Ovary (tissue), 10 donors: Measurements from ENCODE around the gene ZNF677. TPM values are rescaled to one million over a fixed set of nuclear protein-coding genes. Genes with fewer than 3 reads are reported as not detected.
"Not testable (repeated sequence)": the region's sequence is repeated elsewhere in the genome, so short reads cannot be mapped to it uniquely, and the experiment has no call there.

Source experiments
- DNase-seq, 5 donors: peaks; one replicate each; pipeline ENCODE4 v3.0.0-alpha.2; 2019 to 2020
- H3K27ac ChIP-seq, 2 donors: fragments of 200-600 bp; one replicate each; pipeline versions ENCODE4 v1.5.1 to v1.8.0; 2019 to 2022
- H3K27me3 ChIP-seq: fragments of 200-600 bp; one replicate; pipeline ENCODE4 v1.8.0; 2022
- H3K36me3 ChIP-seq: fragments of 200-600 bp; sonication (generic); one replicate; pipeline ENCODE4 v1.5.1; 2019
- H3K4me1 ChIP-seq: one replicate; pipeline ENCODE4 v1.8.1; 2013; ENCODE audit warnings: mild to moderate bottlenecking, moderate library complexity; ENCODE audit not compliant: insufficient read depth
- H3K4me3 ChIP-seq: fragments of 200-600 bp; sonication (generic); one replicate; pipeline ENCODE4 v1.5.1; 2017
- H3K9me3 ChIP-seq, 2 donors: fragments of 200-600 bp in 1 of 2; sonication (generic) in 1 of 2; one replicate each; pipeline versions ENCODE4 v1.5.1 to v1.8.1; 2013 to 2019; ENCODE audit warnings: mild to moderate bottlenecking in 1 of 2, moderate library complexity in 1 of 2
- CTCF ChIP-seq, 3 donors: fragments of 450-650 bp in 2 of 3; fragments of 200-600 bp in 1 of 3; IDR thresholded peaks; one replicate each; pipeline versions ENCODE4 v1.5.1 to v1.8.0; 2016 to 2022; ENCODE audit warnings: antibody characterized with exemption in 3 of 3, mild to moderate bottlenecking in 1 of 3
- EP300 ChIP-seq: sonication (generic); formaldehyde crosslinking; IDR thresholded peaks from one replicate; pipeline ENCODE4 v1.6.1; 2017; ENCODE audit warnings: antibody characterized with exemption
- POLR2A ChIP-seq: fragments of 450-650 bp; IDR thresholded peaks from one replicate; pipeline ENCODE4 v1.6.1; 2017; ENCODE audit warnings: antibody characterized with exemption, mild to moderate bottlenecking, moderate library complexity
- WGBS, 3 donors: extraction: QIAGEN DNeasy Blood & Tissue Kit in 1 of 3; methylation state at CpG; one replicate each; pipeline versions ENCODE4 v1.1.5 to v1.1.7; 2013 to 2017; 5-methylcytosine and 5-hydroxymethylcytosine counted together
- intact Hi-C, 4 donors: fragments of 100-400 bp; cut with DNase I; formaldehyde crosslinking; loops; one replicate each; pipeline versions ENCODE4 v1.11.0 to v1.15.1; 2022 to 2023
- long read RNA-seq, 3 donors: library from polyadenylated mRNA in 2 of 3; unstranded in 2 of 3; transcript quantifications; one replicate each; pipeline ENCODE4 v2.0.0 and lab custom pipeline, GENCODE V29; 2021 to 2026
- polyA plus RNA-seq, 2 donors: library from polyadenylated mRNA; stranded (reverse); fragments of 200-250 nt in 1 of 2; fragments of 350-450 nt in 1 of 2; fragmentation: Illumina TruSeq in 1 of 2; extraction: RNeasy Lipid Tissue Mini Kit (QIAGEN cat#74804) in 1 of 2; gene quantifications; one replicate each; pipeline ENCODE4 v1.2.3, GENCODE V29; 2013 to 2014
- total RNA-seq, 7 donors: library from RNA; depleted of rRNA in 2 of 7; stranded (reverse); fragments of >200 nt in 2 of 7; fragmentation: NEBNext Ultra II Directional in 3 of 7; extraction: Animal tissue kit (Norgen Biotek cat#: 25700) in 3 of 7; gene quantifications; one replicate each; pipeline versions ENCODE4 v1.1.0 to v1.2.4, GENCODE V29; 2016 to 2023
- donor health status: DM: no; HTN: no; CAD: no; lungs with moderate emphysema.
- donor health status: DM: no; HTN: no; CAD: no.
- donor health status: Bipolar disorder and iron deficiency.
- donor health status: DM: yes; HTN: yes; CAD: no.
- donor health status: DM: no; HTN: no; CAD: no.
- donor health status: DM: yes; HTN: yes; CAD: no.

ZNF677 gene
- total RNA-seq: 10 to 100 TPM; 19.4 to 31.3 (median 28.8) TPM
- 10 to 100 TPM; 19.1 to 23.7 TPM for polyA plus RNA-seq
- long read RNA-seq, donor 1, transcript ZNF677-211 (4 exons, 719 nt): major isoform, 11 of 30 reads
- long read RNA-seq, donor 1, partial matches to known transcripts: 3 of 30 reads
- long read RNA-seq, donor 1, other reads (novel, unspliced or antisense): 4 of 30 reads
- long read RNA-seq, donor 2, transcript ZNF677-209 (1 exons, 3,207 nt): major isoform, 18 of 25 reads
- long read RNA-seq, donor 2, partial matches to known transcripts: 0 of 25 reads
- long read RNA-seq, donor 2, other reads (novel, unspliced or antisense): 0 of 25 reads
- long read RNA-seq, donor 3, transcript ZNF677-206 (5 exons, 3,497 nt): major isoform, 6 of 20 reads
- long read RNA-seq, donor 3, partial matches to known transcripts: 1 of 20 reads
- long read RNA-seq, donor 3, other reads (novel, unspliced or antisense): 6 of 20 reads

- H3K4me3 ChIP-seq: peak within 1 kb of the TSS; percentile 58
- 1 to 2% (median 1%) methylated on average over 61 to 72 of the region's 72 CpGs for WGBS, 3 donors
- peaks cover 3% of the 10 kb centered on the region for H3K4me1 ChIP-seq
- peak; percentile 92 to 96 (median 94) for DNase-seq
- H3K27me3 ChIP-seq: no peaks in the 10 kb centered on the region
- H3K9me3 ChIP-seq: peaks cover 0 to 18% of the 10 kb centered on the region in 2 donors
- TF ChIP-seq EP300 (no peak), POLR2A (peak; percentile 47)
- H3K36me3 ChIP-seq: no peaks in the 10 kb centered on the region
- peak within 1 kb of the TSS; percentile 16 to 78 for H3K27ac ChIP-seq
- intact Hi-C loops: loop anchor here in 1 of 4 donors (5.0 kb wide), 1 partner anchor 98 kb away; no protein-coding TSS in a partner anchor
Measured at GRCh38 chr19:53254411-53255341, at the start of gene ZNF677. TSS of gene ZNF677 (minus strand) at chr19:53254873. CDS start at chr19:53251550, 3,323 bp downstream.

GRCh38 chr19:53301341-53301740 lies 46.7 kb upstream of the ZNF677 start:
- H3K4me1 ChIP-seq, H3K9me3 ChIP-seq, H3K27me3 ChIP-seq, intact Hi-C loops, H3K36me3 ChIP-seq, H3K4me3 ChIP-seq, H3K27ac ChIP-seq, DNase-seq: not testable (repeated sequence)
- 29 to 57% methylated on average over 1 to 3 of the region's 8 CpGs; no CpG with 5 or more reads in 1 of the 3 donors for WGBS, 3 donors

GRCh38 chr19:53294786-53295441 lies 40.2 kb upstream of the ZNF677 start:
- Histone ChIP-seq H3K27me3 (no peaks in the 10 kb centered on the region), H3K27ac (no peak overlapping the region), H3K4me1 (no peaks in the 10 kb centered on the region), H3K36me3 (no peaks in the 10 kb centered on the region), H3K9me3 (peaks cover 0 to 14% of the 10 kb centered on the region in 2 donors), H3K4me3 (no peak overlapping the region)
- intact Hi-C loops: no loop called here
- no peak for DNase-seq
- 78 to 83% (median 78%) methylated on average over 7 of the region's 7 CpGs for WGBS, 3 donors
- TF ChIP-seq CTCF (IDR thresholded peaks at IDR 0.05): no peak
- no peak for TF ChIP-seq POLR2A
- no peak for TF ChIP-seq EP300

GRCh38 chr19:53290758-53291549 lies 36.3 kb upstream of the ZNF677 start:
- Histone ChIP-seq H3K27ac (no peak overlapping the region), H3K9me3 (peaks cover 0 to 7% of the 10 kb centered on the region in 2 donors), H3K36me3 (no peaks in the 10 kb centered on the region), H3K4me3 (no peak overlapping the region), H3K27me3 (no peaks in the 10 kb centered on the region), H3K4me1 (no peaks in the 10 kb centered on the region)
- WGBS, 3 donors: 89 to 91% (median 91%) methylated on average over 47 of the region's 47 CpGs
- DNase-seq: no peak
- TF ChIP-seq POLR2A: no peak
- no peak for TF ChIP-seq EP300
- no peak for TF ChIP-seq CTCF (IDR thresholded peaks at IDR 0.05)
- intact Hi-C loops: no loop called here
